ENCODE data around the gene IL16.

- TF ChIP-seq CTCF (IDR thresholded peaks at IDR 0.05) (no peak), POLR2A (IDR thresholded peaks at IDR 0.05) (no peak)
Observed at GRCh38 chr15:81286621-81287121, 90.0 kb downstream of the IL16 start.
